Endodermal cell (in vitro differentiated cells): ENCODE results near the gene EIF4E2. TPM values are rescaled to one million over a fixed set of nuclear protein-coding genes. Genes with fewer than 3 reads are reported as not detected.

Experiments used
- DNase-seq: peaks from one replicate; pipeline ENCODE4 v3.0.0-alpha.2; 2017
- H3K27ac ChIP-seq: 2 replicates; pipeline ENCODE4 v1.5.1; 2013; ENCODE audit warnings: mild to moderate bottlenecking, low read depth, low read length, moderate library complexity
- H3K27me3 ChIP-seq: 2 replicates; pipeline ENCODE4 v1.6.1; 2013; ENCODE audit warnings: mild to moderate bottlenecking, low read length, moderate library complexity; ENCODE audit not compliant: insufficient read depth, control insufficient read depth, poor library complexity, severe bottlenecking
- H3K36me3 ChIP-seq: 2 replicates; pipeline ENCODE4 v1.7.0; 2013; ENCODE audit warnings: mild to moderate bottlenecking, low read length, moderate library complexity; ENCODE audit not compliant: control insufficient read depth, insufficient read depth
- H3K4me1 ChIP-seq: one replicate; pipeline ENCODE4 v1.7.0; 2013; ENCODE audit warnings: low read length; ENCODE audit not compliant: control insufficient read depth, insufficient read depth
- H3K4me3 ChIP-seq: 2 replicates; pipeline ENCODE4 v1.5.1; 2013; ENCODE audit warnings: mild to moderate bottlenecking, low read length, moderate library complexity
- H3K9ac ChIP-seq: 2 replicates; pipeline ENCODE4 v1.6.1; 2013; ENCODE audit warnings: mild to moderate bottlenecking, low read length, moderate library complexity; ENCODE audit not compliant: poor library complexity, severe bottlenecking; ENCODE audit errors: extremely low read depth
- H3K9me3 ChIP-seq: 2 replicates; pipeline ENCODE4 v1.6.1; 2013; ENCODE audit warnings: mild to moderate bottlenecking, low read length, moderate library complexity; ENCODE audit not compliant: control insufficient read depth
- H3K27ac Mint-ChIP-seq: 2 replicates; pipeline ENCODE4 v1.8.0; 2020; ENCODE audit warnings: mixed read lengths
- H3K27me3 Mint-ChIP-seq: 2 replicates; pipeline ENCODE4 v1.8.0; 2021; ENCODE audit warnings: mild to moderate bottlenecking, mixed read lengths; ENCODE audit not compliant: insufficient read depth
- H3K36me3 Mint-ChIP-seq: 2 replicates; pipeline ENCODE4 v1.8.0; 2020; ENCODE audit warnings: low read depth, mixed read lengths
- H3K4me1 Mint-ChIP-seq: 2 replicates; pipeline ENCODE4 v1.8.0; 2020; ENCODE audit warnings: mixed read lengths
- H3K4me3 Mint-ChIP-seq: 2 replicates; pipeline ENCODE4 v1.8.0; 2020; ENCODE audit warnings: mild to moderate bottlenecking, moderate library complexity, mixed read lengths
- H3K9me3 Mint-ChIP-seq: 2 replicates; pipeline ENCODE4 v1.8.0; 2020; ENCODE audit warnings: mild to moderate bottlenecking, mixed read lengths
- WGBS, 2 experiments: methylation state at CpG; one replicate each; pipeline versions ENCODE4 v1.1.5 to v1.1.7; 2013; ENCODE audit warnings: missing lambda C conversion rate in 2 of 2, mixed read lengths in 1 of 2; ENCODE audit not compliant: insufficient coverage in 1 of 2, insufficient read length in 1 of 2; 5-methylcytosine and 5-hydroxymethylcytosine counted together
- total RNA-seq, 2 donors: library from RNA; stranded (reverse); fragmentation: NEBNext Ultra II Directional in 1 of 2; extraction: Animal tissue kit (Norgen Biotek cat#: 25700) in 1 of 2; gene quantifications; 2 replicates in 1 of 2; 3 replicates in 1 of 2; pipeline ENCODE4 v1.2.1, GENCODE V29; 2021
- TF ChIP-seq, protein P1 (sequence below): fragments of 200-600 bp; sonication (generic); conservative IDR thresholded peaks from 2 replicates; pipeline ENCODE4 v1.5.0; 2021; ENCODE audit warnings: antibody characterized with exemption, mild to moderate bottlenecking

Gene EIF4E2
- total RNA-seq, 2 donors from 2014 or later = 105 to 116 TPM

GRCh38 chr2:232537079-232537478, 13.4 kb upstream of the EIF4E2 start:
- H3K4me3 ChIP-seq = no peak overlapping the region
- TF ChIP-seq, protein P1, sequence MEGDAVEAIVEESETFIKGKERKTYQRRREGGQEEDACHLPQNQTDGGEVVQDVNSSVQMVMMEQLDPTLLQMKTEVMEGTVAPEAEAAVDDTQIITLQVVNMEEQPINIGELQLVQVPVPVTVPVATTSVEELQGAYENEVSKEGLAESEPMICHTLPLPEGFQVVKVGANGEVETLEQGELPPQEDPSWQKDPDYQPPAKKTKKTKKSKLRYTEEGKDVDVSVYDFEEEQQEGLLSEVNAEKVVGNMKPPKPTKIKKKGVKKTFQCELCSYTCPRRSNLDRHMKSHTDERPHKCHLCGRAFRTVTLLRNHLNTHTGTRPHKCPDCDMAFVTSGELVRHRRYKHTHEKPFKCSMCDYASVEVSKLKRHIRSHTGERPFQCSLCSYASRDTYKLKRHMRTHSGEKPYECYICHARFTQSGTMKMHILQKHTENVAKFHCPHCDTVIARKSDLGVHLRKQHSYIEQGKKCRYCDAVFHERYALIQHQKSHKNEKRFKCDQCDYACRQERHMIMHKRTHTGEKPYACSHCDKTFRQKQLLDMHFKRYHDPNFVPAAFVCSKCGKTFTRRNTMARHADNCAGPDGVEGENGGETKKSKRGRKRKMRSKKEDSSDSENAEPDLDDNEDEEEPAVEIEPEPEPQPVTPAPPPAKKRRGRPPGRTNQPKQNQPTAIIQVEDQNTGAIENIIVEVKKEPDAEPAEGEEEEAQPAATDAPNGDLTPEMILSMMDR = peak; percentile 92
- H3K36me3 Mint-ChIP-seq = no peaks in the 10 kb centered on the region
- no peak overlapping the region for H3K27ac ChIP-seq
- DNase-seq = peak; percentile 88
- WGBS, 2 experiments = 73 to 86% methylated on average over 3 to 5 of the region's 5 CpGs
- no peaks in the 10 kb centered on the region for H3K4me1 ChIP-seq
- H3K4me3 Mint-ChIP-seq = no peak overlapping the region
- peaks cover 2% of the 10 kb centered on the region for H3K27me3 Mint-ChIP-seq
- H3K27ac Mint-ChIP-seq = no peak overlapping the region
- no peaks in the 10 kb centered on the region for H3K27me3 ChIP-seq
- H3K36me3 ChIP-seq = no peaks in the 10 kb centered on the region
- H3K9me3 ChIP-seq = peaks cover 6% of the 10 kb centered on the region
- no peak overlapping the region for H3K9ac ChIP-seq
- peaks cover 2% of the 10 kb centered on the region for H3K9me3 Mint-ChIP-seq
- peaks cover 6% of the 10 kb centered on the region for H3K4me1 Mint-ChIP-seq

- Histone ChIP-seq H3K4me1 (no peaks in the 10 kb centered on the region), H3K9me3 (peaks cover 6% of the 10 kb centered on the region), H3K9ac (no peak overlapping the region), H3K27me3 (no peaks in the 10 kb centered on the region), H3K4me3 (no peak overlapping the region), H3K27ac (no peak overlapping the region), H3K36me3 (no peaks in the 10 kb centered on the region)
- DNase-seq = no peak
- TF ChIP-seq, protein P1 = no peak
- Mint-ChIP-seq H3K27ac (no peak overlapping the region), H3K4me3 (no peak overlapping the region), H3K9me3 (peaks cover 2% of the 10 kb centered on the region), H3K36me3 (no peaks in the 10 kb centered on the region), H3K4me1 (peaks cover 6% of the 10 kb centered on the region), H3K27me3 (peaks cover 2% of the 10 kb centered on the region)
- WGBS, 2 experiments = 97 to 100% methylated on average over 2 to 4 of the region's 4 CpGs
Observed at GRCh38 chr2:232537499-232537898, 13.0 kb upstream of the EIF4E2 start.

- Mint-ChIP-seq H3K27me3 (peaks cover 2% of the 10 kb centered on the region), H3K36me3 (no peaks in the 10 kb centered on the region), H3K27ac (no peak overlapping the region), H3K9me3 (peaks cover 2% of the 10 kb centered on the region), H3K4me3 (no peak overlapping the region), H3K4me1 (peaks cover 6% of the 10 kb centered on the region)
- WGBS, 2 experiments = 82% methylated on average over 4 of the region's 4 CpGs; no CpG with 5 or more reads in 1 of the 2 experiments
- Histone ChIP-seq H3K27me3 (no peaks in the 10 kb centered on the region), H3K4me3 (no peak overlapping the region), H3K4me1 (no peaks in the 10 kb centered on the region), H3K9me3 (peaks cover 6% of the 10 kb centered on the region), H3K27ac (no peak overlapping the region), H3K9ac (no peak overlapping the region), H3K36me3 (no peaks in the 10 kb centered on the region)
- peak; percentile 53 for DNase-seq
- TF ChIP-seq, protein P1 = no peak
Observed at GRCh38 chr2:232538671-232539070, 11.8 kb upstream of the EIF4E2 start.
